ENCODE measurements around the gene RNF169.

Gene RNF169

GRCh38 chr11:74769055-74769707 lies 20.5 kb downstream of the RNF169 start:
- no peak for DNase-seq (ENCODE audit: low read depth)
- no peak overlapping the region for H3K4me3 ChIP-seq (ENCODE audit: low read depth, low read length)
- no peak for TF ChIP-seq CTCF (IDR thresholded peaks at IDR 0.05; ENCODE audit: low read depth, low read length, missing control alignments)

- H3K4me3 ChIP-seq (ENCODE audit: low read depth, low read length), result no peak overlapping the region
- no peak for TF ChIP-seq CTCF (IDR thresholded peaks at IDR 0.05; ENCODE audit: low read depth, low read length, missing control alignments)
- no peak for DNase-seq (ENCODE audit: low read depth)
Observed at GRCh38 chr11:74770456-74770855, 21.8 kb downstream of the RNF169 start.

GRCh38 chr11:74771139-74771538 lies 22.5 kb downstream of the RNF169 start:
- TF ChIP-seq CTCF (IDR thresholded peaks at IDR 0.05; ENCODE audit: low read depth, low read length, missing control alignments), result no peak
- DNase-seq (ENCODE audit: low read depth), result no peak
- H3K4me3 ChIP-seq (ENCODE audit: low read depth, low read length), result no peak overlapping the region

- DNase-seq (ENCODE audit: low read depth), result no peak
- H3K4me3 ChIP-seq (ENCODE audit: low read depth, low read length), result no peak overlapping the region
- TF ChIP-seq CTCF (IDR thresholded peaks at IDR 0.05; ENCODE audit: low read depth, low read length, missing control alignments), result no peak
Observed at GRCh38 chr11:74773476-74773875, 24.8 kb downstream of the RNF169 start.

GRCh38 chr11:74775762-74776161 lies 27.1 kb downstream of the RNF169 start:
- no peak for TF ChIP-seq CTCF (IDR thresholded peaks at IDR 0.05; ENCODE audit: low read depth, low read length, missing control alignments)
- no peak for DNase-seq (ENCODE audit: low read depth)
- H3K4me3 ChIP-seq (ENCODE audit: low read depth, low read length), result no peak overlapping the region

GRCh38 chr11:74776546-74776945 lies 27.9 kb downstream of the RNF169 start:
- no peak for DNase-seq (ENCODE audit: low read depth)
- no peak for TF ChIP-seq CTCF (IDR thresholded peaks at IDR 0.05; ENCODE audit: low read depth, low read length, missing control alignments)
- no peak overlapping the region for H3K4me3 ChIP-seq (ENCODE audit: low read depth, low read length)

- no peak overlapping the region for H3K4me3 ChIP-seq (ENCODE audit: low read depth, low read length)
- no peak for DNase-seq (ENCODE audit: low read depth)
- TF ChIP-seq CTCF (IDR thresholded peaks at IDR 0.05; ENCODE audit: low read depth, low read length, missing control alignments), result no peak
Observed at GRCh38 chr11:74777038-74777437, 28.4 kb downstream of the RNF169 start.
